Activated naive CD4-positive, alpha-beta T cell treated with anti-CD3 and anti-CD28 coated beads, Interleukin-2, amount 10 ng/mL, durations not matched to agents 7 days and 5 days (primary cell): ENCODE results near the gene COL9A1.

Experiments
- CTCF ChIA-PET: fragments of 350-600 bp; sonication (Branson Sonifier 250); formaldehyde crosslinking; loops from one replicate; lab custom pipeline; 2021; ENCODE audit warnings: antibody characterized with exemption; lab: Charles Lee
- DNase-seq: peaks from one replicate; pipeline ENCODE4 v3.0.0-alpha.2; 2020
- H3K27ac Mint-ChIP-seq: one replicate; pipeline ENCODE4 v1.8.0; 2021; ENCODE audit warnings: mild to moderate bottlenecking, moderate library complexity, mixed read lengths
- H3K27me3 Mint-ChIP-seq: one replicate; pipeline ENCODE4 v1.8.0; 2021; ENCODE audit warnings: mild to moderate bottlenecking, mixed read lengths
- H3K36me3 Mint-ChIP-seq: one replicate; pipeline ENCODE4 v1.8.0; 2021; ENCODE audit warnings: mixed read lengths
- H3K4me1 Mint-ChIP-seq: one replicate; pipeline ENCODE4 v1.8.0; 2021; ENCODE audit warnings: mixed read lengths
- H3K4me3 Mint-ChIP-seq: one replicate; pipeline ENCODE4 v1.8.0; 2021; ENCODE audit warnings: mild to moderate bottlenecking, moderate library complexity, mixed read lengths
- H3K9me3 Mint-ChIP-seq: one replicate; pipeline ENCODE4 v1.8.0; 2021; ENCODE audit warnings: mixed read lengths

Gene COL9A1

GRCh38 chr6:70236343-70236742, 66.5 kb downstream of the COL9A1 start:
- Mint-ChIP-seq H3K27me3 (peaks cover 4% of the 10 kb centered on the region), H3K27ac (no peak overlapping the region), H3K4me3 (no peak overlapping the region), H3K4me1 (no peaks in the 10 kb centered on the region), H3K36me3 (no peaks in the 10 kb centered on the region), H3K9me3 (no peaks in the 10 kb centered on the region)
- CTCF ChIA-PET: interaction anchor here (1.4 kb wide), 1 partner anchor 13 kb away, joined by 3 read pairs; no protein-coding TSS in a partner anchor
- DNase-seq: no peak

GRCh38 chr6:70234561-70235236, 68.2 kb downstream of the COL9A1 start:
- Mint-ChIP-seq H3K9me3 (no peaks in the 10 kb centered on the region), H3K4me3 (no peak overlapping the region), H3K36me3 (no peaks in the 10 kb centered on the region), H3K27me3 (peaks cover 8% of the 10 kb centered on the region), H3K27ac (no peak overlapping the region), H3K4me1 (no peaks in the 10 kb centered on the region)
- DNase-seq: no peak
- CTCF ChIA-PET: no interaction called here

- peaks cover 8% of the 10 kb centered on the region for H3K27me3 Mint-ChIP-seq
- H3K9me3 Mint-ChIP-seq: no peaks in the 10 kb centered on the region
- no peak overlapping the region for H3K4me3 Mint-ChIP-seq
- H3K27ac Mint-ChIP-seq: no peak overlapping the region
- no peak for DNase-seq
- CTCF ChIA-PET: interaction anchor here (0.7 to 3.2 kb wide), 2 partner anchors 10 to 476 kb away, joined by 3 to 21 read pairs; no protein-coding TSS in a partner anchor
- no peaks in the 10 kb centered on the region for H3K36me3 Mint-ChIP-seq
- no peaks in the 10 kb centered on the region for H3K4me1 Mint-ChIP-seq
Observed at GRCh38 chr6:70231311-70231710, 71.6 kb downstream of the COL9A1 start.

GRCh38 chr6:70225055-70225454, 77.8 kb downstream of the COL9A1 start:
- no peak for DNase-seq
- H3K36me3 Mint-ChIP-seq: no peaks in the 10 kb centered on the region
- H3K9me3 Mint-ChIP-seq: no peaks in the 10 kb centered on the region
- H3K27me3 Mint-ChIP-seq: peaks cover 9% of the 10 kb centered on the region
- H3K4me3 Mint-ChIP-seq: no peak overlapping the region
- CTCF ChIA-PET: no interaction called here
- H3K27ac Mint-ChIP-seq: no peak overlapping the region
- H3K4me1 Mint-ChIP-seq: no peaks in the 10 kb centered on the region

- H3K9me3 Mint-ChIP-seq: no peaks in the 10 kb centered on the region
- CTCF ChIA-PET: interaction anchor here (1.8 to 4.0 kb wide), 3 partner anchors 87 to 792 kb away, joined by 4 to 52 read pairs (median 16); no protein-coding TSS in a partner anchor
- no peak for DNase-seq
Observed at GRCh38 chr6:70222439-70222749, 80.5 kb downstream of the COL9A1 start.

GRCh38 chr6:70221715-70222438, 81.0 kb downstream of the COL9A1 start:
- Mint-ChIP-seq H3K4me1 (no peaks in the 10 kb centered on the region), H3K4me3 (no peak overlapping the region), H3K36me3 (no peaks in the 10 kb centered on the region), H3K9me3 (no peaks in the 10 kb centered on the region), H3K27me3 (peaks cover 9% of the 10 kb centered on the region), H3K27ac (no peak overlapping the region)
- CTCF ChIA-PET: interaction anchor here (0.6 to 4.0 kb wide), 16 partner anchors 8 to 793 kb away, joined by 3 to 52 read pairs (median 6); no protein-coding TSS in a partner anchor
- no peak for DNase-seq

More at GRCh38 chr6:70222439-70222749, 80.5 kb downstream of the COL9A1 start:
- Mint-ChIP-seq H3K27me3 (peaks cover 9% of the 10 kb centered on the region), H3K27ac (no peak overlapping the region), H3K4me1 (no peaks in the 10 kb centered on the region), H3K4me3 (no peak overlapping the region), H3K36me3 (no peaks in the 10 kb centered on the region)

- Mint-ChIP-seq H3K4me3 (no peak overlapping the region), H3K36me3 (no peaks in the 10 kb centered on the region), H3K27me3 (peaks cover 9% of the 10 kb centered on the region), H3K9me3 (no peaks in the 10 kb centered on the region), H3K27ac (no peak overlapping the region), H3K4me1 (no peaks in the 10 kb centered on the region)
- no peak for DNase-seq
- CTCF ChIA-PET: interaction anchor here (0.6 to 4.0 kb wide), 20 partner anchors 9 to 793 kb away, joined by 3 to 52 read pairs (median 4); no protein-coding TSS in a partner anchor
Observed at GRCh38 chr6:70221025-70221714, 81.7 kb downstream of the COL9A1 start.

GRCh38 chr6:70219943-70220613, 82.8 kb downstream of the COL9A1 start:
- H3K36me3 Mint-ChIP-seq: no peaks in the 10 kb centered on the region
- H3K4me3 Mint-ChIP-seq: no peak overlapping the region
- H3K4me1 Mint-ChIP-seq: no peaks in the 10 kb centered on the region
- CTCF ChIA-PET: interaction anchor here (0.8 to 4.0 kb wide), 12 partner anchors 8 to 791 kb away, joined by 3 to 52 read pairs (median 6); no protein-coding TSS in a partner anchor
- H3K27ac Mint-ChIP-seq: no peak overlapping the region
- no peak for DNase-seq
- H3K27me3 Mint-ChIP-seq: peaks cover 6% of the 10 kb centered on the region
- no peaks in the 10 kb centered on the region for H3K9me3 Mint-ChIP-seq

GRCh38 chr6:70216767-70217166, 86.1 kb downstream of the COL9A1 start:
- DNase-seq: no peak
- CTCF ChIA-PET: interaction anchor here (0.6 kb wide), 1 partner anchor 155 kb away, joined by 3 read pairs; no protein-coding TSS in a partner anchor
- H3K4me3 Mint-ChIP-seq: no peak overlapping the region
- no peaks in the 10 kb centered on the region for H3K36me3 Mint-ChIP-seq
- H3K4me1 Mint-ChIP-seq: no peaks in the 10 kb centered on the region
- no peaks in the 10 kb centered on the region for H3K27me3 Mint-ChIP-seq
- H3K27ac Mint-ChIP-seq: no peak overlapping the region
- H3K9me3 Mint-ChIP-seq: no peaks in the 10 kb centered on the region

- Mint-ChIP-seq H3K4me1 (no peaks in the 10 kb centered on the region), H3K36me3 (no peaks in the 10 kb centered on the region), H3K27ac (no peak overlapping the region), H3K27me3 (no peaks in the 10 kb centered on the region), H3K4me3 (no peak overlapping the region), H3K9me3 (no peaks in the 10 kb centered on the region)
- CTCF ChIA-PET: no interaction called here
- no peak for DNase-seq
Observed at GRCh38 chr6:70215460-70216108, 87.3 kb downstream of the COL9A1 start.

GRCh38 chr6:70210462-70210861, 92.4 kb downstream of the COL9A1 start:
- no peaks in the 10 kb centered on the region for H3K9me3 Mint-ChIP-seq
- H3K4me1 Mint-ChIP-seq: no peaks in the 10 kb centered on the region
- DNase-seq: no peak
- CTCF ChIA-PET: interaction anchor here (2.5 kb wide), 1 partner anchor 10 kb away, joined by 12 read pairs; no protein-coding TSS in a partner anchor
- no peaks in the 10 kb centered on the region for H3K36me3 Mint-ChIP-seq
- H3K4me3 Mint-ChIP-seq: no peak overlapping the region
- H3K27ac Mint-ChIP-seq: no peak overlapping the region
- no peaks in the 10 kb centered on the region for H3K27me3 Mint-ChIP-seq

GRCh38 chr6:70208235-70208790, 94.6 kb downstream of the COL9A1 start:
- CTCF ChIA-PET: interaction anchor here (1.1 kb wide), 1 partner anchor 12 kb away, joined by 4 read pairs; no protein-coding TSS in a partner anchor
- H3K27me3 Mint-ChIP-seq: no peaks in the 10 kb centered on the region
- no peak overlapping the region for H3K4me3 Mint-ChIP-seq
- H3K9me3 Mint-ChIP-seq: no peaks in the 10 kb centered on the region
- DNase-seq: no peak
- H3K4me1 Mint-ChIP-seq: no peaks in the 10 kb centered on the region
- no peaks in the 10 kb centered on the region for H3K36me3 Mint-ChIP-seq
- H3K27ac Mint-ChIP-seq: no peak overlapping the region

GRCh38 chr6:70198785-70199184, 104.1 kb downstream of the COL9A1 start:
- H3K27me3 Mint-ChIP-seq: peaks cover 5% of the 10 kb centered on the region
- no peaks in the 10 kb centered on the region for H3K36me3 Mint-ChIP-seq
- DNase-seq: no peak
- no peaks in the 10 kb centered on the region for H3K9me3 Mint-ChIP-seq
- no peaks in the 10 kb centered on the region for H3K4me1 Mint-ChIP-seq
- no peak overlapping the region for H3K4me3 Mint-ChIP-seq
- CTCF ChIA-PET: no interaction called here
- H3K27ac Mint-ChIP-seq: no peak overlapping the region
